ENCODE data around the gene RBM33. TPM values are rescaled to one million over a fixed set of nuclear protein-coding genes. Genes with fewer than 3 reads are reported as not detected.

RBM33 gene
- polyA plus RNA-seq, 1 experiment = 9.5 TPM

DNA sequence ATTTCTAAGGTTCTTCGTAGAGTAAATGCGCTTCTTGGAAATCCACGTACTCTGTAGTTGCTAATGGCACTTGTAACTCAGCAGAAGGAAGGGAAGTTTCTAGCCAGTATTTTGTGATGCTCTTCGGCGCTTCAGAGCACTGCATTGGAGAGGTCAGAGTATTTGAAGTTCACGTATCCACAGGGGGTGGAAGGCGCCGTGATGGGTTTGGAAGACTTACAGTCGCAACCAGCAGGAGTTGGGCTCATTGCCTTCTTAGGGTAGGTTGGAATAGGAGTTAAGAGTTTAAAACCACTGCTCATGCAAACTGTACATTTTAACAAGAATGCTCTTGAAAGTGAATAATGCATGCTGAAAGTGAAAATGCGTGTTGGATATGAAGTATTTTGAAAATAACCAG lies 118.7 kb downstream of the RBM33 start:
- H3K9me3 ChIP-seq (ENCODE audit: control insufficient read depth, insufficient read depth, low read length) = no peaks in the 10 kb centered on the region
- TF ChIP-seq, protein P1, sequence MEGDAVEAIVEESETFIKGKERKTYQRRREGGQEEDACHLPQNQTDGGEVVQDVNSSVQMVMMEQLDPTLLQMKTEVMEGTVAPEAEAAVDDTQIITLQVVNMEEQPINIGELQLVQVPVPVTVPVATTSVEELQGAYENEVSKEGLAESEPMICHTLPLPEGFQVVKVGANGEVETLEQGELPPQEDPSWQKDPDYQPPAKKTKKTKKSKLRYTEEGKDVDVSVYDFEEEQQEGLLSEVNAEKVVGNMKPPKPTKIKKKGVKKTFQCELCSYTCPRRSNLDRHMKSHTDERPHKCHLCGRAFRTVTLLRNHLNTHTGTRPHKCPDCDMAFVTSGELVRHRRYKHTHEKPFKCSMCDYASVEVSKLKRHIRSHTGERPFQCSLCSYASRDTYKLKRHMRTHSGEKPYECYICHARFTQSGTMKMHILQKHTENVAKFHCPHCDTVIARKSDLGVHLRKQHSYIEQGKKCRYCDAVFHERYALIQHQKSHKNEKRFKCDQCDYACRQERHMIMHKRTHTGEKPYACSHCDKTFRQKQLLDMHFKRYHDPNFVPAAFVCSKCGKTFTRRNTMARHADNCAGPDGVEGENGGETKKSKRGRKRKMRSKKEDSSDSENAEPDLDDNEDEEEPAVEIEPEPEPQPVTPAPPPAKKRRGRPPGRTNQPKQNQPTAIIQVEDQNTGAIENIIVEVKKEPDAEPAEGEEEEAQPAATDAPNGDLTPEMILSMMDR (IDR thresholded peaks at IDR 0.05; ENCODE audit: low read depth, low read length) = no peak
- H3K4me3 ChIP-seq (ENCODE audit: low read depth, low read length) = no peak overlapping the region
- ChIA-PET POLR2A (no interaction called here), CTCF (interaction anchor here (2.7 kb wide), 1 partner anchor 164 kb away, joined by 19 read pairs; no protein-coding TSS in a partner anchor)
- no peak overlapping the region for H3K27ac ChIP-seq (ENCODE audit: low read depth, low read length)
- no peaks in the 10 kb centered on the region for H3K27me3 ChIP-seq (ENCODE audit: control insufficient read depth, insufficient read depth, low read length)
- no peak for DNase-seq (ENCODE audit: low read depth, low spot score)

DNA sequence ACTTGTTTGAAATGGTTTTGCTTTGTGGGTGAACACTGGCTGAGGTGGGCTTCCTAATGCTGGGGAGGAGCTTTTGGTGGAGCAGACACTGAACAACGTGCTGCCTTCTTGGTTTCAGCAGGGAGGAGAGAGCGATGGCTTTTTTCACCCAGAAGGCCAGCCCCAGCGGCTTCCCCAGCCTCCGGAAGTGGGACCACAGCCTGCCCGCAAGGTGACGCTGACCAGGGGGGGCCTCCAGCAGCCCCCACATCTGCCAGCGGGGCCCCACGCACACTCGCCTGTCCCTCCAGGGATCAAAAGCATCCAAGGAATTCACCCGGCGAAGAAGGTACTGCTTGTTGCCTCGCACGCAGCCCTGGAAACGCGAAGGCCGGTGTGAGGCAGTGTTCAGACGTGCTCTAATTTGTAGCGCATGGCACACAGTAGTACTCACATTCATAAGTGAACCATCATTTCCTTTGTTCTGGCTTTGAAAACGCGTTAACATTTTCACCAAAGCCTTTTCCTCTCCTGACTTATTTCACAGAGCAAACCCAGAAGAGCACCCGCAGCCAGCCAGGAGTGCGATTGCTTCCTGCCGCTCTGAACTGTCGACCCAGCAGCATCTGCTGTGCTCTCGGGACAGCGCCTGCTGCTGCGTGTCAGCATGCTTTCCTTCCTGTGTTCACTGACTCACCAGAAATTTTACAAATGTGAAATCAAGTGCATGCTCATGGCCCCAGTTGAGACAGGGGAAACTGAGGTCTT lies 119.4 kb downstream of the RBM33 start:
- TF ChIP-seq, protein P1 (IDR thresholded peaks at IDR 0.05; ENCODE audit: low read depth, low read length) = no peak
- DNase-seq (ENCODE audit: low read depth, low spot score) = peak; percentile 6
- H3K4me3 ChIP-seq (ENCODE audit: low read depth, low read length) = no peak overlapping the region
- no peaks in the 10 kb centered on the region for H3K9me3 ChIP-seq (ENCODE audit: control insufficient read depth, insufficient read depth, low read length)
- CTCF ChIA-PET = no interaction called here
- no peaks in the 10 kb centered on the region for H3K27me3 ChIP-seq (ENCODE audit: control insufficient read depth, insufficient read depth, low read length)
- peak overlapping the region; percentile 11 for H3K27ac ChIP-seq (ENCODE audit: low read depth, low read length)
- POLR2A ChIA-PET = no interaction called here

DNA sequence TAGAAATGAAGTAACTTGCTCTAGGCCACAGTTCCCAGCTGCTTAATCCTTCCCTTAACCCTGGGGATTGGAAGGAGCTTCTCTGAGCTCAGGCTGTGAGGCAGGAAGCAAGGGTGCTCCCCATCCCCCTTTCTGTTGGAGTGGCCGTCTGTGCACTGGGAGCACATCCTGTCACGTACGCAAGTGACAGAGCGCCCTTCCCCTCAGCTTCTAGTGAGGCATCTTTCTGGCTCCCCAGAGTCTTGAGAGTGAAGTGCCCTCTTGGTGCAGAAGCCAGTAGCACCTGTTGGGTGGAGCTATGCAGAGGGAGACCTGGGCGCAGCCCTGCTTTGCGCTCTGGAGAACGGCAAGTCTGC lies 120.0 kb downstream of the RBM33 start:
- TF ChIP-seq, protein P1 (IDR thresholded peaks at IDR 0.05; ENCODE audit: low read depth, low read length) = no peak
- CTCF ChIA-PET = no interaction called here
- POLR2A ChIA-PET = no interaction called here
- no peaks in the 10 kb centered on the region for H3K9me3 ChIP-seq (ENCODE audit: control insufficient read depth, insufficient read depth, low read length)
- no peak overlapping the region for H3K27ac ChIP-seq (ENCODE audit: low read depth, low read length)
- H3K27me3 ChIP-seq (ENCODE audit: control insufficient read depth, insufficient read depth, low read length) = no peaks in the 10 kb centered on the region
- H3K4me3 ChIP-seq (ENCODE audit: low read depth, low read length) = no peak overlapping the region
- DNase-seq (ENCODE audit: low read depth, low spot score) = no peak

DNA sequence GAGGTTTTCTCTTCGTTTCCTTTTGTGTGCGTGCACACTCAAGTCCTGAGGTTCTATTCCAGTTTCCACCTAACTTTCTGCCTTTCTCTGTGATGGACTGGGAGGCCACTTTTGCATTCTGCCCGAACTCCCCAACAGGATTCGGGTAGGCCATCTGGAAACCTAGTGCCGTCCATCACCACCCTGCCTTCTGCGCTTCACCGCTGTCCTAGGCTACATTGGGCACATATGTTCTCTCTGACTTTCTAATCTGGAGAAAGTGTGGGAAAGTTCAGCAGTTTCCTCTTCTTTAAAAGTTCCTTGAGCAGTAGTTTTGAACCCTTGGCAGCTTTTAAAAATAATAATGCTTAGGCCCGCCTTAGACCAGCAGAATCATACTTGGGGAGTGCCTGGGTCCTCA lies 121.0 kb downstream of the RBM33 start:
- POLR2A ChIA-PET = no interaction called here
- H3K4me3 ChIP-seq (ENCODE audit: low read depth, low read length) = no peak overlapping the region
- CTCF ChIA-PET = interaction anchor here (1.2 to 6.8 kb wide), 3 partner anchors 18 to 838 kb away, joined by 3 to 145 read pairs (median 9); no protein-coding TSS in a partner anchor

DNA sequence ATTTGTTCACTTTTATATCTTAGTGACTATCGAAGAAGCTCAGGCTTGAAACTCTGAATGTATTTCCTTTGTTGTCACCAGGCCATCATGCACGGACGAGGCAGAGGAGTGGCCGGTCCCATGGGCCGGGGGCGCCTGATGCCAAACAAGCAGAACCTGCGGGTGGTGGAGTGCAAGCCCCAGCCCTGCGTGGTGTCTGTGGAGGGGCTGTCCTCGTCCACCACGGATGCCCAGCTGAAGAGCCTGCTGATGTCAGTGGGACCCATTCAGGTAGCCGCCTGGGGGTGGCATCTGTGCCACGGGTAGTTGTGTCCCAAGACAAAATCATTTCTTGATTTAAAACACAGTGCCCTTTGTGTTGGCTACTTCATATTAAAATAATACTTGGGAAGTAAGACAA lies 121.9 kb downstream of the RBM33 start:
- Histone ChIP-seq H3K27me3 (ENCODE audit: control insufficient read depth, insufficient read depth, low read length) (no peaks in the 10 kb centered on the region), H3K4me3 (ENCODE audit: low read depth, low read length) (no peak overlapping the region), H3K27ac (ENCODE audit: low read depth, low read length) (no peak overlapping the region), H3K9me3 (ENCODE audit: control insufficient read depth, insufficient read depth, low read length) (no peaks in the 10 kb centered on the region)
- POLR2A ChIA-PET = no interaction called here
- no peak for DNase-seq (ENCODE audit: low read depth, low spot score)
- CTCF ChIA-PET = interaction anchor here (1.2 to 6.8 kb wide), 5 partner anchors 13 to 839 kb away, joined by 3 to 145 read pairs (median 9); no protein-coding TSS in a partner anchor
- TF ChIP-seq, protein P1 (IDR thresholded peaks at IDR 0.05; ENCODE audit: low read depth, low read length) = no peak

More for the DNA sequence above, 121.0 kb downstream of the RBM33 start:
- TF ChIP-seq, protein P1 (IDR thresholded peaks at IDR 0.05; ENCODE audit: low read depth, low read length) = no peak
- no peak overlapping the region for H3K27ac ChIP-seq (ENCODE audit: low read depth, low read length)
- H3K9me3 ChIP-seq (ENCODE audit: control insufficient read depth, insufficient read depth, low read length) = no peaks in the 10 kb centered on the region
- DNase-seq (ENCODE audit: low read depth, low spot score) = no peak
- H3K27me3 ChIP-seq (ENCODE audit: control insufficient read depth, insufficient read depth, low read length) = no peaks in the 10 kb centered on the region

All from AG04450 (cell line).